GM12878 (cell line): ENCODE results near the gene ACSF3. TPM values are rescaled to one million over a fixed set of nuclear protein-coding genes. Genes with fewer than 3 reads are reported as not detected.

ENCODE experiments used
- ATAC-seq: fragments of 200-7000 bp; cut with Tn5 transposase; 3 replicates; pipeline ENCODE4 v1.9.1; 2020; ENCODE audit warnings: mild to moderate bottlenecking, moderate library complexity
- BruUV-seq: library from RNA; stranded (reverse); fragments of 400-500 nt; replicated peaks from 2 replicates; lab custom pipeline; 2021; lab: Mats Ljungman, UMichigan
- CTCF ChIA-PET: fragments of 300-600 bp; sonication (Branson Sonifier 250); formaldehyde crosslinking; extraction: SDS; loops from one replicate; lab custom pipeline; 2021; ENCODE audit warnings: inconsistent platforms; lab: Yijun Ruan, JAX
- POLR2A ChIA-PET: fragments of 350-600 bp; formaldehyde crosslinking; extraction: SDS; loops from one replicate; lab custom pipeline; 2021; ENCODE audit warnings: inconsistent platforms; lab: Charles Lee
- RAD21 ChIA-PET: fragments of 300-600 bp; sonication (Branson Sonifier 250); formaldehyde crosslinking; loops from one replicate; lab custom pipeline; 2023; ENCODE audit warnings: antibody characterized with exemption; ENCODE audit not compliant: unreplicated experiment; lab: Charles Lee
- SMC1A ChIA-PET: fragments of 300-600 bp; sonication (Branson Sonifier 250); formaldehyde crosslinking; loops from one replicate; lab custom pipeline; 2023; ENCODE audit not compliant: unreplicated experiment, uncharacterized antibody; lab: Charles Lee
- DNase-seq: peaks from one replicate; pipeline ENCODE4 v3.0.0-alpha.2; 2011; ENCODE audit warnings: low read depth, low spot score
- FAIRE-seq: peaks from 3 replicates; lab custom pipeline; 2011; peaks lifted over from hg19 to GRCh38; lab: Jason Lieb, UNC
- H2AFZ ChIP-seq: 2 replicates; pipeline ENCODE4 v1.6.0; 2011; ENCODE audit warnings: low read depth, low read length, control low read depth; ENCODE audit not compliant: control insufficient read depth
- H3K27ac ChIP-seq: 2 replicates; pipeline ENCODE4 v1.5.1; 2011; ENCODE audit warnings: control low read depth; ENCODE audit not compliant: control insufficient read depth, insufficient read depth
- H3K27me3 ChIP-seq, 2 experiments: replicated peaks in 1 of 2; 2 replicates each; pipeline versions ENCODE4 v1.6.0 to v1.6.1; 2011; ENCODE audit warnings: low read length in 1 of 2; ENCODE audit not compliant: control insufficient read depth in 2 of 2, insufficient read depth in 2 of 2
- H3K36me3 ChIP-seq, 2 experiments: 2 replicates each; pipeline ENCODE4 v1.5.1; 2011; ENCODE audit warnings: low read length in 1 of 2; ENCODE audit not compliant: control insufficient read depth in 2 of 2, insufficient read depth in 2 of 2
- H3K4me1 ChIP-seq: 2 replicates; pipeline ENCODE4 v1.6.1; 2011; ENCODE audit warnings: mild to moderate bottlenecking, low read length, moderate library complexity, mixed read lengths; ENCODE audit not compliant: control insufficient read depth, insufficient read depth
- H3K4me2 ChIP-seq: 2 replicates; pipeline ENCODE4 v1.6.0; 2011; ENCODE audit warnings: control low read depth; ENCODE audit not compliant: control insufficient read depth, insufficient read depth
- H3K4me3 ChIP-seq: fragments of 200-600 bp; sonication (generic); 2 replicates; pipeline ENCODE4 v1.5.1; 2016
- H3K79me2 ChIP-seq: 2 replicates; pipeline ENCODE4 v1.6.0; 2011; ENCODE audit warnings: low read length; ENCODE audit not compliant: control insufficient read depth, insufficient read depth
- H3K9ac ChIP-seq: 2 replicates; pipeline ENCODE4 v1.8.0; 2011; ENCODE audit warnings: low read length, control low read depth, mixed read lengths; ENCODE audit not compliant: control insufficient read depth, insufficient read depth
- H3K9me3 ChIP-seq: replicated peaks from 3 replicates; pipeline ENCODE4 v1.5.1; 2011; ENCODE audit warnings: mild to moderate bottlenecking, low read length; ENCODE audit not compliant: control insufficient read depth, insufficient read depth
- H4K20me1 ChIP-seq: 2 replicates; pipeline ENCODE4 v1.6.0; 2011; ENCODE audit not compliant: control insufficient read depth, insufficient read depth
- CBX3 ChIP-seq: fragments of 200-600 bp; sonication (generic); IDR thresholded peaks from 2 replicates; pipeline ENCODE4 v1.6.1; 2016; ENCODE audit warnings: low read depth, borderline replicate concordance
- GATAD2B ChIP-seq: fragments of 450-650 bp; conservative IDR thresholded peaks from 2 replicates; pipeline ENCODE4 v1.6.1; 2017; ENCODE audit warnings: low read depth, mild to moderate bottlenecking, moderate library complexity
- HDAC2 ChIP-seq: fragments of 200-600 bp; sonication (generic); IDR thresholded peaks from 2 replicates; pipeline ENCODE4 v1.6.1; 2017
- MEF2B ChIP-seq: fragments of 450-650 bp; IDR thresholded peaks from 2 replicates; pipeline ENCODE4 v1.6.1; 2018; ENCODE audit warnings: mild to moderate bottlenecking, moderate library complexity; ENCODE audit not compliant: partially characterized antibody, poor library complexity, severe bottlenecking
- NR2C2 ChIP-seq: IDR thresholded peaks from 2 replicates; pipeline ENCODE4 v1.6.1; 2011; ENCODE audit warnings: borderline replicate concordance, low read depth; ENCODE audit not compliant: control insufficient read depth, insufficient read length
- RFX5 ChIP-seq: IDR thresholded peaks from 2 replicates; pipeline ENCODE4 v1.6.1; 2011; ENCODE audit warnings: low read depth, low read length, improper control_type of control experiment
- YBX1 ChIP-seq: fragments of 450-650 bp; IDR thresholded peaks from 2 replicates; pipeline ENCODE4 v1.6.1; 2016; ENCODE audit warnings: antibody characterized with exemption
- YY1 ChIP-seq: IDR thresholded peaks from 2 replicates; pipeline ENCODE4 v1.6.1; 2011; ENCODE audit warnings: low read depth, mild to moderate bottlenecking, low read length
- WGBS: methylation state at CpG from one replicate; pipeline ENCODE4 v1.1.6; 2016; ENCODE audit warnings: low lambda C conversion rate; ENCODE audit not compliant: insufficient replicate concordance, insufficient coverage; ENCODE audit errors: missing lambda C conversion rate; 5-methylcytosine and 5-hydroxymethylcytosine counted together
- in situ Hi-C: fragments of 300-500 bp; cut with MboI; formaldehyde crosslinking; loops from 9 replicates; pipeline ENCODE4 v1.14.3; 2018; ENCODE audit warnings: mixed read lengths
- intact Hi-C: fragments of 100-400 bp; cut with micrococcal nuclease; formaldehyde crosslinking; loops from one replicate; pipeline ENCODE4 v1.14.2; 2022; ENCODE audit not compliant: unreplicated experiment
- polyA plus RNA-seq, 11 experiments: library from polyadenylated mRNA; depleted of rRNA in 4 of 11; unstranded in 6 of 11; stranded (reverse) in 5 of 11; fragments of >200 nt; fragmentation: Nextera tagmentation in 4 of 11; fragmentation: Illumina TruSeq in 1 of 11; extraction: Ambion mirVana in 4 of 11; extraction: Trizol in 1 of 11; gene quantifications; 1 replicate in 1 of 11; 2 replicates in 10 of 11; pipeline versions ENCODE4 v1.2.1 to v1.2.3, GENCODE V29; 2011 to 2016; ENCODE audit warnings: inconsistent platforms in 2 of 11, missing spikeins in 2 of 11, low read depth in 1 of 11
- total RNA-seq, 4 experiments: library from RNA; depleted of rRNA in 3 of 4; stranded (reverse); fragments of >200 nt in 3 of 4; fragmentation: Illumina TruSeq in 1 of 4; extraction: Trizol in 1 of 4; gene quantifications; 2 replicates each; pipeline versions ENCODE4 v1.2.1 to v1.2.3, GENCODE V29; 2013 to 2021

Gene ACSF3
- total and polyA plus RNA-seq, 10 of the 15 experiments (the other 5 are each of a cell fraction or from before 2014, with no cell fraction given) = 1.0 to 44.4 (median 25.8) TPM

DNA sequence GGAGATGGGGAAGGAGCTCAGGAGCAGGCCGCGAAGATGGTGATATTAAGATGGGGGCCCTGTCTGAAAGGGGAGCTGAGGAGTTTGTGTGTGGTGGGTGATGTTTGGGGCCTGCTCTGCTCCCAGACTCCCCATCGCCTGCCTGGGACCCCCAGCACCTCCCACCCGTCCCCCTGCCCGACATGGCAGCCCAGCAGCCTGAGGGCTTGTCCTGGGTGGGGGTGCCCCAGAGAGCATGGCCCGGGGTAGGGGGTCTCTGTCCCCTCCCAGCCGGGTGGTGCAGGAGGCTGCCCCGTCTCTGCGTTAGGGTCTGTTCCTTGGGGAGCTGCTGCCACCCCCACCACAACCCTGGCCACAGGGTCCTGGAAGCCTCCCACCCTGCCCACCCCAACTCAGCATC is 83.1 kb downstream of the ACSF3 start:
- Histone ChIP-seq H3K4me1 (no peaks in the 10 kb centered on the region), H3K27ac (no peak overlapping the region), H3K9me3 (no peaks in the 10 kb centered on the region), H3K4me2 (no peak overlapping the region), H2AFZ (no peak overlapping the region), H3K36me3 (no peaks in the 10 kb centered on the region), H4K20me1 (no peaks in the 10 kb centered on the region; the same call in 1 of the 2 replicates), H3K4me3 (no peak overlapping the region), H3K9ac (no peak overlapping the region), H3K79me2 (no peaks in the 10 kb centered on the region), H3K27me3 (no peaks in the 10 kb centered on the region; a peak in 1 of 4 replicates)
- ChIA-PET SMC1A (no interaction called here), POLR2A (no interaction called here), RAD21 (no interaction called here), CTCF (interaction anchor here (1.5 kb wide), 1 partner anchor 9 kb away, joined by 6 read pairs; no protein-coding TSS in a partner anchor)
- FAIRE-seq = no peak
- DNase-seq = no peak
- no TSS peak for BruUV-seq
- intact Hi-C loops (no loop called here), in situ Hi-C loops (no loop called here)
- TF ChIP-seq GATAD2B (no peak), CBX3 (no peak)
- ATAC-seq = no peak
- 51% methylated on average over 9 of the region's 9 CpGs for WGBS

DNA sequence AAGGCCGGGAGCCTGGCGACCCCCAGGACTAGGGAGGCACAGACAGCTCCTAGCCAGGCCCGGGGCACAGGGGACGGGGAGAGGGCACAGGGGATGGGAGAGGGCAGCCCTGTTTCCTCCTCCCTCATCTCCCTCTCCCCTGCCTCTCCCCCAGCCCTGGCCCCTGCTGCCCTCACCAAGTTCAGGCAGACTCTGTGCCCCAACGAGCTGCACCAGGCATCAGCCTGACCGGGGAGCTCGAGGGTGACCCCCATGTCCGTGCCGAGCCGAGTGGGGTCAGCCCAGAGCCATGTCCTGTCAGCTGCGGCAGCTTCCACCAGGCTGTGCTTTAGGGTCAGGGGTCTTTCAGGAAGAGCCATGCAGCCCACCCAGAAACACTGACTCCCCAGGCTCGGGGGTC is 83.8 kb downstream of the ACSF3 start:
- Histone ChIP-seq H3K36me3 (no peaks in the 10 kb centered on the region), H3K4me1 (no peaks in the 10 kb centered on the region), H3K27ac (no peak overlapping the region), H2AFZ (no peak overlapping the region), H3K27me3 (no peaks in the 10 kb centered on the region; a peak in 1 of 4 replicates), H4K20me1 (no peaks in the 10 kb centered on the region; the same call in 1 of the 2 replicates)
- FAIRE-seq (no peak), ATAC-seq (no peak), DNase-seq (no peak)
- SMC1A ChIA-PET = no interaction called here
- intact Hi-C loops = no loop called here
- BruUV-seq = no TSS peak
- 56% methylated on average over 11 of the region's 12 CpGs for WGBS
- no peak for TF ChIP-seq MEF2B
- no peak for TF ChIP-seq YBX1
- no peak for TF ChIP-seq HDAC2
- TF ChIP-seq YY1 = no peak
- no peak for TF ChIP-seq NR2C2
- no peak for TF ChIP-seq RFX5
- TF ChIP-seq, all 136 proteins: peak for 0
- H3K4me3 ChIP-seq = no peak overlapping the region
- in situ Hi-C loops = no loop called here
- POLR2A ChIA-PET = no interaction called here
- H3K79me2 ChIP-seq = no peaks in the 10 kb centered on the region
- no peak overlapping the region for H3K4me2 ChIP-seq
- no peaks in the 10 kb centered on the region for H3K9me3 ChIP-seq
- CTCF ChIA-PET = interaction anchor here (1.5 kb wide), 1 partner anchor 10 kb away, joined by 6 read pairs; no protein-coding TSS in a partner anchor
- RAD21 ChIA-PET = no interaction called here
- H3K9ac ChIP-seq = no peak overlapping the region
